B cell (primary cell): ENCODE measurements around the gene DDT.
"Not testable (repeated sequence)": the region's sequence is repeated elsewhere in the genome, so short reads cannot be mapped to it uniquely, and the experiment has no call there.

Experiments
- CTCF ChIP-seq: fragments of 200-600 bp; IDR thresholded peaks from one replicate; pipeline ENCODE4 v1.8.0; 2022; ENCODE audit warnings: antibody characterized with exemption, mild to moderate bottlenecking
- EZH2 ChIP-seq: IDR thresholded peaks from 2 replicates; pipeline ENCODE4 v1.6.1; 2012; ENCODE audit warnings: borderline replicate concordance, low read depth, mild to moderate bottlenecking, moderate library complexity, low read length; ENCODE audit not compliant: insufficient read depth, poor library complexity, severe bottlenecking

- TF ChIP-seq CTCF, EZH2: not testable (repeated sequence)
These were observed 19.8 kb downstream of the DDT start for GRCh38 chr22:23954193-23954990.
